Measurements from ENCODE around the gene TMEM184B.

The TMEM184B gene

DNA sequence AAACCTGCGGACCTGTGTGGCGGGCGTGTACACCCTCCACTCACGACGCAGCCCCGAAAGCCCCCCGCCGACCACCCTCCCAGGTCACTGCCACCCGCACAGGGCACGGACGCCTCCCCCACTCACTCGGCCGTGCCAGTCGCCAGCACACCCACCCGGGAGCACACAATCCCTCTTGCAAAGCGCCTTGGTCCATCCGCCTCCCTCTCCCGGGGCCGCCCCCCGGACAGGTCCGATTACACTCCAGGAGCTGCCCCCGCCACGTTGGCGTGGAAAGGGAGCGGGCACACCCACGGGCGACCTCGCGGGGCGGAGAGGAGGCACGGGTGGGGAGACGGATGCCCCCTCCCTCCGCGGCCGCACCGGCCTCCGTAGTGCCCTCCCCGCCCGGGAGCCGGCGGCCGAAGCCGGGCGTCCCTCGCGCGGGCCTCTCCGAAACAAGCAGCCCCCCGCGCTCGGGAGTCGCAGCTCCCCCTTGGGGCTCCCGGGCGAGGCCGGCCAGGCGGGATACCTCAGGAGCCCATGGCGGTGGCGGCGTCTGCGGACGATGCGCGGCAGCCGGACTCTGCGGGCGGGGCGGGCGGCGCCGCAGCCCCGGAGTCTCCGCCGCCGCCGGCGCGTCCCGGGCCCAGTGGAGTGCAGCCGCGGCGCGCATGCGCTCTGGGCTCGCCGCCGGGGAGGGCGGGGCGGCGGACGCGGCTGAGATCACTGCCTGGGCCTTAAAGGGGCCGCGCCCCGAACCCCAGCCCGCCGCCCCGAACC, at the start of gene TMEM184B:
TMEM184B (minus strand) TSS at position 638 of the 762 bp plus-strand sequence. CDS start 25,049 bp downstream, outside the sequence.
- DNase-seq, result peak; percentile 62
- Histone ChIP-seq H3K4me3 (ENCODE audit: low read depth, low read length) (peak within 1 kb of the TSS; percentile 67), H3K27ac (peak within 1 kb of the TSS; percentile 79), H3K36me3 (peaks cover 9% of the 10 kb centered on the region), H3K27me3 (ENCODE audit: insufficient read depth, low read depth, severe bottlenecking) (no peaks in the 10 kb centered on the region), H3K9me3 (ENCODE audit: severe bottlenecking) (no peaks in the 10 kb centered on the region)
- TF ChIP-seq, protein P1, sequence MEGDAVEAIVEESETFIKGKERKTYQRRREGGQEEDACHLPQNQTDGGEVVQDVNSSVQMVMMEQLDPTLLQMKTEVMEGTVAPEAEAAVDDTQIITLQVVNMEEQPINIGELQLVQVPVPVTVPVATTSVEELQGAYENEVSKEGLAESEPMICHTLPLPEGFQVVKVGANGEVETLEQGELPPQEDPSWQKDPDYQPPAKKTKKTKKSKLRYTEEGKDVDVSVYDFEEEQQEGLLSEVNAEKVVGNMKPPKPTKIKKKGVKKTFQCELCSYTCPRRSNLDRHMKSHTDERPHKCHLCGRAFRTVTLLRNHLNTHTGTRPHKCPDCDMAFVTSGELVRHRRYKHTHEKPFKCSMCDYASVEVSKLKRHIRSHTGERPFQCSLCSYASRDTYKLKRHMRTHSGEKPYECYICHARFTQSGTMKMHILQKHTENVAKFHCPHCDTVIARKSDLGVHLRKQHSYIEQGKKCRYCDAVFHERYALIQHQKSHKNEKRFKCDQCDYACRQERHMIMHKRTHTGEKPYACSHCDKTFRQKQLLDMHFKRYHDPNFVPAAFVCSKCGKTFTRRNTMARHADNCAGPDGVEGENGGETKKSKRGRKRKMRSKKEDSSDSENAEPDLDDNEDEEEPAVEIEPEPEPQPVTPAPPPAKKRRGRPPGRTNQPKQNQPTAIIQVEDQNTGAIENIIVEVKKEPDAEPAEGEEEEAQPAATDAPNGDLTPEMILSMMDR (IDR thresholded peaks at IDR 0.05; ENCODE audit: low read depth, low read length), result no peak

DNA sequence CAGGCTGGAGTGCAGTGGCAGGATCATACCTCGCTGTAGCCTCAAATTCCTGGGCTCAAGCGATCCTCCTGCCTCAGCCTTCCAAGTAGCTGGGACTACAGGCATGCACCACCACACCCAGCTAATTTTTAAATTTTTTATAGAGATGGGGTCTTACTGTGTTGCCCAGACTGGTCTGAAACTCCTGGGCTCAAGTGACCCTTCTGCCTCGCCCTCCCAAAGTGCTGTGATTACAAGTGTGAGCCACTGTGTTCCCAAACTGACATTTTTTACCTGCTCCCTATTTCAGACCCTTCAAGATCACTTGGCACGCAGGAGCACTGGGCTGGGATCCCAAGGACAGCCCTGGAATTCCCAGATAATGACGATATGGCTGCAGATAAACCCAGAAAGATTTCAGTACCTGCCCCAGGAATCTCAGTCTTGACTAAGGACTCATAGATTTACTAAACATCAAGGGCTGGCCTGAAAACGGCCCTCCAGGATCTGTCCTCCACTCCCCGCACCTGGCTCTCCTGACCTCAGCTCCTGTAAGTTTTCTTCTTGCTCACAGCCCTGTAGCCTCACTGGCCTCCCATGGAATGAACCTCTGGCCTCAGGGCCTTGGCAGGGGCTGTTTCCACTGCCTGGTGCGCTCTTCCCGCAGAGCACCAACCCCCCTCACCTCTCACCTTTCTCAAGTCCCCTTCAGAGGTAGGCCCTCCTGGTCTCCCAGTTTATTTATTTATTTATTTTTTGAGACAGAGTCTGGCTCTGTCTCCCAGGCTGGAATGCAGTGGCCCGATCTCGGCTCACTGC, 48.0 kb upstream of the TMEM184B start:
- Histone ChIP-seq H3K4me3 (ENCODE audit: low read depth, low read length) (no peak overlapping the region), H3K27me3 (ENCODE audit: insufficient read depth, low read depth, severe bottlenecking) (no peaks in the 10 kb centered on the region), H3K27ac (no peak overlapping the region), H3K36me3 (peaks cover 7% of the 10 kb centered on the region; the same call in 1 of the 2 replicates), H3K9me3 (ENCODE audit: severe bottlenecking) (no peaks in the 10 kb centered on the region)
- TF ChIP-seq, protein P1 (IDR thresholded peaks at IDR 0.05; ENCODE audit: low read depth, low read length), result no peak
- DNase-seq, result no peak

DNA sequence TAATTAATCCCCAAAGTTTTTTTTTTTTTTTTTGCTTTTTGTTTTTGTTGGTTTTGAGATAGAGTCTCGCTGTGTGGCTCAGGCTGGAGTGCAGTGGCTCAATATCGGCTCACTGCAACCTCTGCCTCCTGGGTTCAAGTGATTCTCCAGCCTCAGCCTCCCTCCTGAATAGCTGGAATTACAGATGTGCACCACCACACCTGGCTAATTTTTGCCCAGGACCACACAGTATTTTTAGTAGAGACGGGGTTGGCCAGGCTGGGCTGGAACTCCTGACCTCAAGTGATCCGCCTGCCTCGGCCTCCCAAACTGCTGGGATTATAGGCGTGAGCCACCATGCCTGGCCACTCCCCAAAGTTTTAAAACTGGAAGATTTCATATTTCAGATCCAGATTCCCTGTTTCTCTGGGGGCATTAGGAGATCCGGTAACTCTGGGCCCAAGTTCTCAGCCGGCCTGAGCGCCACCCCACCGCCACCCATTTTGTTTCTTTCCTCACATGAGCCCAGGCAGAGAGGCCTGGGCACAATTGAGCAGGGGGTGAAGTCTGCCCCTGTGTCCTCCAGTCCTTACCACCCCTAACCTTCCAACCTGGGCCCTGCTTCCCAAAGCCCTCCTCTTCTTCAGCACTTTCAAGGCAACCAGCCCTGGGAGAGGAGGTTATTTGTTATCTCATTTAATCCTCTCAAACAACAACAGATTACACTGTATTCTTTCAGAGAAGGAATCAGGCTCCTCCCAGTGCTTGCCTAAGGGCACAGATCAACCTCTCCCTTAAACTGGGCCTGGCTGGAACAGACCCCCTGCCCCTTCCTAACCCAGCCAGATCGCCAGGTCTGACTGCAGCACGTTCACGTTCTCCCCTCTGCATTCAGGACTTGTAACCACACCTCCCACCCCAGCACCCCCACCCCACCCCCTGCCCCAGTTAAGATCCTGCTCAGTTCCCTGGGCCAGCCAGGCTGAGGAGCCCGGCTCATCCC, 46.3 kb upstream of the TMEM184B start:
- Histone ChIP-seq H3K4me3 (ENCODE audit: low read depth, low read length) (no peak overlapping the region), H3K27me3 (ENCODE audit: insufficient read depth, low read depth, severe bottlenecking) (no peaks in the 10 kb centered on the region), H3K36me3 (peaks cover 18% of the 10 kb centered on the region), H3K27ac (peak overlapping the region; percentile 88), H3K9me3 (ENCODE audit: severe bottlenecking) (no peaks in the 10 kb centered on the region)
- peak; percentile 31 for DNase-seq
- TF ChIP-seq, protein P1 (IDR thresholded peaks at IDR 0.05; ENCODE audit: low read depth, low read length), result no peak

- peak; percentile 63 for DNase-seq
- peak overlapping the region; percentile 88 for H3K27ac ChIP-seq
- H3K36me3 ChIP-seq, result peaks cover 27% of the 10 kb centered on the region
These were observed 45.3 kb upstream of the TMEM184B start for GRCh38 chr22:38317995-38318715.

More at GRCh38 chr22:38317995-38318715, 45.3 kb upstream of the TMEM184B start:
- TF ChIP-seq, protein P1 (IDR thresholded peaks at IDR 0.05; ENCODE audit: low read depth, low read length), result no peak
- Histone ChIP-seq H3K4me3 (ENCODE audit: low read depth, low read length) (peak overlapping the region; percentile 41), H3K27me3 (ENCODE audit: insufficient read depth, low read depth, severe bottlenecking) (no peaks in the 10 kb centered on the region), H3K9me3 (ENCODE audit: severe bottlenecking) (no peaks in the 10 kb centered on the region)

Measured in WERI-Rb-1 (cell line).